HAP-1 (cell line): Measurements from ENCODE around the gene PRKAA1.
"Not testable (repeated sequence)": the region's sequence is repeated elsewhere in the genome, so short reads cannot be mapped to it uniquely, and the experiment has no call there.

ENCODE experiments used
- DNase-seq, 2 experiments: peaks; one replicate each; pipeline ENCODE4 v3.0.0-alpha.2; 2016 to 2020; ENCODE audit warnings: low spot score in 2 of 2
- H3K27me3 ChIP-seq: fragments of 250-450 bp; sonication (Bioruptor Pico); 2 replicates; pipeline ENCODE4 v1.5.1; 2020; ENCODE audit warnings: low read depth, mild to moderate bottlenecking, moderate library complexity
- H3K36me3 ChIP-seq: fragments of 250-450 bp; sonication (Bioruptor Pico); replicated peaks from 2 replicates; pipeline ENCODE4 v1.5.1; 2020; ENCODE audit warnings: mild to moderate bottlenecking
- H3K4me1 ChIP-seq: fragments of 250-450 bp; sonication (Bioruptor Pico); 2 replicates; pipeline ENCODE4 v1.5.1; 2020; ENCODE audit warnings: mild to moderate bottlenecking
- H3K4me3 ChIP-seq: fragments of 250-450 bp; sonication (Bioruptor Pico); 2 replicates; pipeline ENCODE4 v1.5.1; 2020; ENCODE audit warnings: mild to moderate bottlenecking, moderate library complexity
- H3K9me3 ChIP-seq: fragments of 250-450 bp; sonication (Bioruptor Pico); 2 replicates; pipeline ENCODE4 v1.5.1; 2020; ENCODE audit warnings: mild to moderate bottlenecking, moderate library complexity
- in situ Hi-C: fragments of 300-500 bp; cut with MboI; formaldehyde crosslinking; loops from 3 replicates; pipeline ENCODE4 v1.14.3; 2020; ENCODE audit warnings: low sequenced_read_pairs, inconsistent platforms, mixed read lengths

The PRKAA1 gene

DNA sequence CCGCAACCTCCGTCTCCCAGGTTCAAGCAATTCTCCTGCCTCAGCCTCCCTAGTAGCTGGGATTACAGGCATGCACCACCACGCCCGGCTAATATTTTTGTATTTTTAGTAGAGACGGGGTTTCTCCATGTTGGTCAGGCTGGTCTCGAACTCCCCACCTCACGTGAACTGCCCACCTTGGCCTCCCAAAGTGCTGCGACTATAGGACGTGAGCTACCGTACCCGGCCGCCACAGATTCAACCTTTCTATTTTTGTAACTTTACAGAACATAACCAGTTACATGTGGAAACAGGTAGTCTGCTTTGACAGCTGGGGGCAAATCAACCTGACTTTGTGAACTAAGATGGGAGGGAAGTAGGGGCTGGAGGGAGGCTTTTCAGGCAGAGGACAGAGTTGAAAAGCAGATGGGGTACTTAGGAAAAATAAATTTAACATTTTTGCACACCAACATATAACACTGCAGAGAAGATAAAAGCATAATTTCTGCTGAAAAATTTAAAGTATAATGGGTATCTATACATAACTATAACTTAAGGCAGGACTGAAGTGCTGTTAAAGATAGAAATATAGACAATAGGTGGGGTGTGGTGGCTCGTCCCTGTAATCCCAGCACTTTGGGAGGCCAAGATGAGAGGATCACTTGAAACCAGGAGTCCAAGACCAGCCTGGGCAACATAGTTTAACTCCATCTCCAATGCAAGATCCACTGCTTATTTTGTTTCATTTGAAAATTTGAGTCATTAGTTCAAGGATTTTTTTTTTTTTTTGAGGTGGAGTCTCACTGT, 31.8 kb upstream of the PRKAA1 start:
- Histone ChIP-seq H3K27me3 (no peaks in the 10 kb centered on the region), H3K9me3 (no peaks in the 10 kb centered on the region), H3K4me1 (peaks cover 13% of the 10 kb centered on the region), H3K4me3 (no peak overlapping the region), H3K36me3 (peaks cover 96% of the 10 kb centered on the region)
- no peak for DNase-seq
- in situ Hi-C loops, result no loop called here

DNA sequence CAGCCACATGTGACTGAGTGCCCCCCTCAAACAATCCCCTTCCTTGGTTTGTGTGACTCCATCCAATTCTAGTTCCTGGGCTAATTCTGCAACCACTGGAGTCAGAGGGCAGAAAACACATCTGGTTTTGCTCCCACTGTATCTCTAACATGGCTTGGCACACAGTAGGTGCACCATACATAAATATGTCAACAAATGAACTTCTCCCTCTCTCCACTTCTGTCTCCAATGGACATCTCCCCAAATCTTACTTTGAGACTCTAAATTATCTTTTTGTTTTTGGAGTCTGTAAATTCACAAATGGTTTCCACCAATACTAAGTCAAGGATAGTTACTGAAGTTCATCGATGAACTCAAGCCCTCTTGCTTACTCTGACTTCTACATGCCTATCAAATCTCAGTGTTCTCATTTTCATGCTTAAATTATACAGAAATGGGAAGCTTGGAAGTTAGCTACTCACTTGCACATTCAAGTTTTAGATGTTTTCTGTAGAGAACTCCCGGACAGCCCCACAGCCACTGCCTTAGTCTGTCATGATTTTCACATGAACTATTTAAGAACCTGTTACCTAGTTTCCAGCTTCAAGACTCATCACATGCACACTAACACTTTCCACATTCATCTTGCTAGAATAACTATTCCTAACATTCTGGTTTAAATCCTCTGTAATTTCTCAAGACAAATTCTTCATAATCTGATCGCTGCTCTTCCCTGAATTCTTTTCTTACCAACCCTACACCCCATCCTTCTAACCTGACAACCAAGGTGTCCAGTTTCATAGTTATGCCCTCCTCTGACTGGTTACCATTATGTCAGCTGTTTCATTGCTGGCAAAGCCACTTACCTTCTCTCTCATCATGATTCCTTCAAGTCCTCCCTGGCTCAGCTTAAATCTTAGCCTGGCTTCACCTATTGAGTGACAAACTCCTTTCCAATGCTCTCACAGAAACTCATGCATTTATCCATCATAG, 30.8 kb upstream of the PRKAA1 start:
- DNase-seq, result no peak
- Histone ChIP-seq H3K4me1 (peaks cover 13% of the 10 kb centered on the region), H3K36me3 (peaks cover 86% of the 10 kb centered on the region), H3K9me3 (no peaks in the 10 kb centered on the region), H3K4me3 (no peak overlapping the region), H3K27me3 (no peaks in the 10 kb centered on the region)
- in situ Hi-C loops, result no loop called here

DNA sequence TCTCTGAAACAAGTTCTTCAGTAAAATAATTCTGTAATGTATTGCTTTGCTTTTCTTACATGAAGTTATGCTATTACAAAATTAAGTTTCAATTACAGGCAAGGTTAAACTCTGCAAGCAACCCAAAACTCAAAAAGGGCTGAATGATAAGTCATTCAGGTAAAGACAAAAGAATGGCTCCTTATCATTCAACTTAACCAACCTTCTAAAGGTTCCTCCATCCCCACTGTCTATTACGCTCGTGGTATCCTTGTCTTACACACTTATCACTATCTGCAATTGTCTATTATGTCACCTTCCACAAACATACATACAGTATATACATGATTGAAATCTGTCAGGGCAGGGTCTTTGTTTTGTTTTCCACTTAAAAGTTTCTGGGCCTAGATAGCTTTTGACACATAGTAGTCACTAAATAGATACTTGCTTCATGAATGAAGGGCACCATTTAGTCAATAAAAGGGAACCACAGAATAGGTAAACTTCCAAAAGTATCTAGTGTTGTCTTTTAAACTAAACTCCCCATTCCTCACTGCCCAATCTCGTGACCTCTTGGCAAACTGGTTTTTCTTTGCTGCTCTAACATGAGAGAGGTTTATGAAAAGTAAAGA, 30.0 kb upstream of the PRKAA1 start:
- peaks cover 78% of the 10 kb centered on the region for H3K36me3 ChIP-seq
- H3K4me3 ChIP-seq, result no peak overlapping the region
- no peaks in the 10 kb centered on the region for H3K9me3 ChIP-seq
- no peaks in the 10 kb centered on the region for H3K27me3 ChIP-seq
- no peak for DNase-seq
- peaks cover 13% of the 10 kb centered on the region for H3K4me1 ChIP-seq
- in situ Hi-C loops, result no loop called here

DNA sequence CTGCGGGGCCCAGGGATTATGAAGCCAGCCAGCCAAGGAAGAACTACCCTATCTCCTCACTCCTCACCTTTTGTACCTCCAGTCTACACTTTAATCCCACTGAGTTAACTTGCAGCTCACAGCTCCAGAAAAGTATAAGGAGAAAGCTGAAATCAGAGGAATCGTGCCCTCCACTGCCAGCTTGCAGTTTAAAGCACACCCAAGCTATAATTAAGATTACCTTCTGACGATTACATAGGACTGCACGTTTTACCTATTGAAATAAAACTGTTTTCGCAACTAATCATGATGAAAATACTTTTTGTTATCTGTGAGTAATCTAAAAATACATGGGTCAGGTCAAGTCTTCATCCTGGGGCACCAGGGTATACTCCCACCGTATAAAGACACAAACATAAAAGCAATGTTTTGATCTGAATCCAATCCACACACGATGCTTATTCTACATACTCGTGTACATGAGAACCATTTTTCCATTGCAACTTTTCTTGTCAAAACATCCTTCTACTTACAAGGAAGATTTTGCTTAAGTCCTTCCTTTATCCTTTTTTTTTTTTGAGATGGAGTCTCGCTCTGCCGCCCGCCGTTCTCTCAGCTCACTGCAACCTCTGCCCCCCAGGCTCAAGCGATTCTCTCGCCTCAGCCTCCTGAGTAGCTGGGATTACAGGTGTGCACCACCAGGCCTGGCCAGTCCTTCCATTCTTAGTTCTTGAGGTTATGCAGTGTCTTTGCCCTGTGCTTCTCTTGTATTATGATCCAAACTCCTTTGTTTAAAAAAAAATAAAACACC, 29.2 kb upstream of the PRKAA1 start:
- in situ Hi-C loops, result no loop called here
- Histone ChIP-seq H3K27me3 (no peaks in the 10 kb centered on the region), H3K4me3 (no peak overlapping the region), H3K9me3 (no peaks in the 10 kb centered on the region), H3K4me1 (peaks cover 8% of the 10 kb centered on the region), H3K36me3 (peaks cover 70% of the 10 kb centered on the region)
- DNase-seq, result no peak

DNA sequence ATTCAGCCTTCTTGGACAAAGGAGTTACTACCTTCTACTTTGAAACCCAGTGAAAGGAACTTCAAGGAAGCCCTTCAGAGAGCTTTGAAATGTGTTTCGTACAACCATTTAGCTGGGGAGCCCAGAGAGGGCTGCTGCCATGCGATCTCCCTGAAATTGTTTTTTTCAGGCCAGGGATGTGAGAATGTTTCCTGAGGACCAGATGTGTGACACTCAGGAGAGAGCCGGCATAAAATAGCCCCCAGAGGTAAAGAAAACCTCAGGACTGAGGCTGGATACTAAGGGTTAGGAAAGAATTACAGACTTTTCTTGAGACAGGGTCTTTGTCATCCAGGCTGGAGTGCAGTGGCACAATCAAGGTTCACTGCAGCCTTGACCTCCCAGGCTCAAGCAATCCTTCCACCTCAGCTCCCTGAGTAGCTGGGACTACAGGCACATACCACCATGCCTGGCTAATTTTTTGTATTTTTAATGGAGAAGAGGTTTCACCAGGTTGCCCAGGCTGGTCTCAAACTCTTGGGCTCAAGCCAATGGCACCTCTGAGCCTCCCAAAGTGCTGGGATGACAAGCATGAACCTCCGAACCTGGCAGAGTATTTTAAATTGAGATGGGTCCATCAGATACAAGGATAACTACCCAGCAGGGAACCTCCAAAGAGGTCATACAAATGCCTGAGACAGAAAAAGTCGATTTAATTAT, 28.5 kb upstream of the PRKAA1 start:
- H3K9me3 ChIP-seq, result no peaks in the 10 kb centered on the region
- H3K36me3 ChIP-seq, result peaks cover 63% of the 10 kb centered on the region
- no peak for DNase-seq
- H3K4me3 ChIP-seq, result no peak overlapping the region
- in situ Hi-C loops, result no loop called here
- no peaks in the 10 kb centered on the region for H3K27me3 ChIP-seq
- peaks cover under 1% of the 10 kb centered on the region; the same call in 1 of the 2 replicates for H3K4me1 ChIP-seq

DNA sequence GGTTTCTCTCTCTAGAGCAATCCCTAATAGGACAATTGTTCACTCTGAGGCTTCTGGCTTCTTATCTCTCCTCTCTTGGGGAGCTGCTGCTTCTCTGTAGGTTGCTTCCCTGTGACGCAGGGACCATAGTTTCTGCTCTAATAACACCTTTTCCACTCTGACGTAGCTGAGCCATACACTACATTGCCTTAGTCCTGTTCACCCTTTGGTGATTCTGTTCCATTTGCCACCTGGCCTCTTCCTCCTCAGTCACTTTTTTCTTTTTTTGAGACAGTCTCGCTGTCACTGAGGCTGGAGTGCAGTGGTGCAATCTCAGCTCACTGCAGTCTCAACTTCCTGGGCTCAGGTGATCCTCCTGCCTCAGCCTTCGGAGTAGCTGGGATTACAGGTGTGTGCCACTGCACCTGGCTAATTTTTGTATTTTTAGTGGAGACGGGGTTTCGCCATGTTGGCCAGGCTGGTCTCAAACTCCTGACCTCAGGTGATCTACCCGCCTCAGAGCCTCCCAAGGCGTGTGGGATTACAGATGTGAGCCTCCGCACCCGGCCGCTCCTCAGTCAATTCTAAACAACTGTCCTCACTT, 27.4 kb upstream of the PRKAA1 start:
- H3K9me3 ChIP-seq, H3K4me3 ChIP-seq, H3K4me1 ChIP-seq, H3K27me3 ChIP-seq, DNase-seq, in situ Hi-C loops: not testable (repeated sequence)
- H3K36me3 ChIP-seq, result peaks cover 52% of the 10 kb centered on the region

DNA sequence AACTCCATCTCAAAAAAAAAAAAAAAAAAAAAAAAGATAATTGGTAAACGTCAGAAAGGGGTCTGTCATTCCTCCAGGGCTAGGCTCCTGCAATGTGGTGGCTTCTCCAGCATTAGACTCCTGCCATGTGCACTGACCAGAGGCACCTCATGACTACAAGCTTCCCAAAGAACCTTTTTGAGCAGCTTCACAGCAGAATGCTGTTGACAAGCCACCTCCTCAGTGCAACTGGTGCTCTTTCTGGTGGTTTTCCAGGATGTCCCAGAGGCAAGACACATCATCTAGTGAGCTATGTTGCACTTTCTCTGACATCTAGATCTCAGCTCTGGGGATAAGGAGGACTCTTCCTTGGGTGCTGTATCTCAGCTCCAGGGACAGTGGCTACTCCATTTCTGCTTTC, 25.3 kb upstream of the PRKAA1 start:
- Histone ChIP-seq H3K27me3 (no peaks in the 10 kb centered on the region), H3K9me3 (no peaks in the 10 kb centered on the region), H3K4me1 (no peaks in the 10 kb centered on the region), H3K4me3 (no peak overlapping the region), H3K36me3 (peaks cover 31% of the 10 kb centered on the region)
- no peak for DNase-seq
- in situ Hi-C loops, result no loop called here

DNA sequence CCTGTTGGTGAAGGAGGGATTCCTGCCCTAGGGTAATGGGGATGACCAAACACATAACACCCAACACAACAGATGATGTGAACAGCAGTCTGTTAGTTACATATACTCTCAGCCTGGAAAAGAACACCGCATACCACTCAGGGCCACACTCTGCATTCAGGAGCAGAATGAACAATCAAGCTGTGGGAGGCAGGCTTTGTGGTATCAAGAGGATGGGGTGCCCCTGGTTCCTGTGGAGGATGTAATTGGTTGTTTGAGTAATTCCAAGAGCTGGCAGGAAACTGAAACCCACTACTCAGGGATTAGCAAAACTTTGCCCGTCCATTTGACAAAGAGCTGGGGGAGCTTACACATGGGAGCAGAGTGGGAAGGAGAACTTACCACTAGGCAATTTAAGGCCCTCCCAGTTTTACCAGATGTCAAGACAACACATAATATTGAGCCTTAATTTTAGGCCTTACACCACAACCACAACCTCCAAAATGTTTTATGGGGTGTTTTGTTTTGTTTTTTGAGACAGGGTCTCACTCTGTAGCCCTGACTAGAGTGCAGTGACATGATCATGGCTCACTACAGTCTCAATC, 15.6 kb upstream of the PRKAA1 start:
- Histone ChIP-seq H3K4me1 (no peaks in the 10 kb centered on the region), H3K27me3 (no peaks in the 10 kb centered on the region), H3K4me3 (no peak overlapping the region), H3K36me3 (no peaks in the 10 kb centered on the region), H3K9me3 (no peaks in the 10 kb centered on the region)
- in situ Hi-C loops, result no loop called here
- no peak for DNase-seq

DNA sequence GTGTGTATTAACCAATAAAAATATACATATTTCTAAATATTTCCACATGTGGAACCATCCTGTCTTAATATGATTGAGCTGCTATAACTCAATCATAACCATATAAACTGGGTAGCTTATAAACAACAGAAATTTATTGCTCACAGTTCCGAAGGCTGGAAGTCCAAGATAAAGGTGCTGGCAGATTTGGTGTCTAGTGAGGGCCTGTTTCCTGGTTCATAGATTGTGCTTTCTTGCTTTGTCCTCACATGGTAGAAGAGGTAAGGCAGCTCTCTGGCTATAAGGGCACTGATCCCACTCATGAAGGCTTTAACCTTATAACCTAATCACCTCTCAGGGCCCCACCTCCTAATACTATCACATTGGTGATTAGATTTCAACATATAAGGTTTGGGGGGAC, 14.0 kb upstream of the PRKAA1 start:
- Histone ChIP-seq H3K27me3 (no peaks in the 10 kb centered on the region), H3K4me3 (no peak overlapping the region), H3K9me3 (no peaks in the 10 kb centered on the region), H3K4me1 (no peaks in the 10 kb centered on the region), H3K36me3 (no peaks in the 10 kb centered on the region)
- DNase-seq, result no peak
- in situ Hi-C loops, result no loop called here

DNA sequence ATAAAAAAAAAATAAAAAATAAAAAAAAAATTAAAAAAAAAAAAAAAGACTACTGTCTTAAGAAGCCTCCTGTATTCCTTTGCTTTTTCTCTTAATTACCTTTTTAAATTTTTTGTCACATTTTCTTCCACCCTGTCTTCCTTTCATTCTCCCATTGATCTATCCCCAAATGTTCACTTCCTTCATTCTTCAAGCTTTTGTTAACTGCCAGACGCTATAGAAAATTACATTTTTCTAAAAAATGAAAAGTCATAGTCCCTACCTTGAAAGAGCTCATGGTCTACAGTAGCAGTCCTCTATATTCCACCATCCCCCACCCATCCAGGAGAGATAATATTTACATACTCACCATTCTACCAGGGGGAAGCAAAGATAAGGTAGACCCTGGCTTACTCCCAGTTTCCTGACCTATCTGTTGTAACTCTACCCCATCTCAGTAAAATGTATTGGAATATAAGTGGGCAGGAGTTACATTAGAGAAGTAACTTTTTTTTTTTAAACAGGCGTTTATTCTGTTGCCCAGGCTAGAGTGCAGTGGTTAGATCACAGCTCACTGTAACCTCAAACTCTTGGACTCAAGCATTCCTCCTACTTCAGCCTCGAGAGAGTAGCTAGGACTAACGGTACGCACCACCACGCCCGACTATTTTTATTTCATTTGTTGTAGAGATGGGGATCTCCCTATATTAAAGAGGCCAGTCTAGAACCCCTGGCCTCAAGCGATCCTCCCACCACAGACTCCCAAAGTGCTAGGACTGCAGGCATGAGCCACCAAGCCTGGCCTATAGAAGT, 3.8 kb upstream of the PRKAA1 start:
- peaks cover 13% of the 10 kb centered on the region for H3K4me1 ChIP-seq
- no peaks in the 10 kb centered on the region for H3K27me3 ChIP-seq
- no peaks in the 10 kb centered on the region for H3K36me3 ChIP-seq
- no peaks in the 10 kb centered on the region for H3K9me3 ChIP-seq
- no peak for DNase-seq
- in situ Hi-C loops, result no loop called here
- no peak overlapping the region for H3K4me3 ChIP-seq

DNA sequence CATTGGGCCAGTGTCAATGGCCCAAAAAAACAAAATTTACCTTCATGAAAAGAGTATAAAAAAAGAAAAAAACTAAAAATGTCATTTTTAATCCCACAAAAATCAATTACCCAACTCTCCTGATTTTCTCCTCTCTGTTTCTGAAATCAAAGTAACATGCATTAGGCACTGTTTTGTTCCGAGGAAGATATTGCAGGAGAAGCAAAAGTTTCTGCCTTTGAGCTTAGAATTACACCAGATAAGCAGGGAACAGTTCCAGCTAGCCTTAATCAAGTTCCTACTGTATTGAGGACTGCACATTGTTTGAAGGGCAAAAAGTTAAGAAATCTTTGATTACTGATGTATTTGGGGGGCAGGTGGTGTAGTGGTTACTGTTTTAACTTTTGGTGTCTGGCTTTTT, 1.1 kb upstream of the PRKAA1 start:
- no peaks in the 10 kb centered on the region for H3K9me3 ChIP-seq
- no peaks in the 10 kb centered on the region for H3K27me3 ChIP-seq
- no peak for DNase-seq
- peaks cover 21% of the 10 kb centered on the region for H3K4me1 ChIP-seq
- peak overlapping the region; percentile 91 for H3K4me3 ChIP-seq
- in situ Hi-C loops, result no loop called here
- no peaks in the 10 kb centered on the region; the same call in 1 of the 2 replicates for H3K36me3 ChIP-seq

DNA sequence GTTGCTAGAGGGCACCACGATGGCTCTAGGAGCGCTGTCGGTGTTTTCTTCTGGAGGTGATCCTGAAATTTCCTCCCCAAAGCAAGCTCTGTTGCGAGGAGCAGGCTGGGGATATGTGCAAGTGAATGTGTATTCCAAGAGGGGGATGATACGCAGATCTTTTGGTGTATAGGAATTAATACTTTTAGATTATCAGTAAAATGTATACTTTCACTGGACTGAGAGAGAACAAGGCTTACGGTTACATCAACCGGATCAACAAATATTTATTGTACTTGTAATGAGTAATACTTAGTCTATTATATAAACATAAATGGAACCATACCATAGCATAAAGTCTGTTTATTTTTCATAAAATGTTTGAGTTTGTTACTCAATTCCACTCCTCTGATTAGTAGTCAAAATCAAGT, 632 bp upstream of the PRKAA1 start:
- H3K9me3 ChIP-seq, result no peaks in the 10 kb centered on the region
- H3K36me3 ChIP-seq, result no peaks in the 10 kb centered on the region; the same call in 1 of the 2 replicates
- peaks cover 21% of the 10 kb centered on the region for H3K4me1 ChIP-seq
- peak in 1 of 2 experiments; percentile 56 for DNase-seq
- peak overlapping the region; percentile 91 for H3K4me3 ChIP-seq
- in situ Hi-C loops, result no loop called here
- H3K27me3 ChIP-seq, result no peaks in the 10 kb centered on the region
